ENCODE measurements around the gene ERC2.

Gene ERC2

GRCh38 chr3:55488398-55489055 lies 979.7 kb downstream of the ERC2 start:
- DNase-seq (ENCODE audit: low read depth) = no peak

GRCh38 chr3:55487381-55488241 lies 980.7 kb downstream of the ERC2 start:
- DNase-seq (ENCODE audit: low read depth) = no peak

GRCh38 chr3:55486857-55487380 lies 981.3 kb downstream of the ERC2 start, which contains the start of gene WNT5A:
Gene WNT5A, minus strand, starts transcription at chr3:55487306. Its CDS starts 321 bp downstream, at chr3:55486985.
- no peak for DNase-seq (ENCODE audit: low read depth)

- no peak for DNase-seq (ENCODE audit: low read depth)
Measured at GRCh38 chr3:55486101-55486856, 982.0 kb downstream of the ERC2 start.

- no peak for DNase-seq (ENCODE audit: low read depth)
Measured at GRCh38 chr3:55484801-55485791, 983.2 kb downstream of the ERC2 start.

GRCh38 chr3:55484191-55484689 lies 984.0 kb downstream of the ERC2 start:
- DNase-seq (ENCODE audit: low read depth) = no peak

- DNase-seq (ENCODE audit: low read depth) = no peak
Measured at GRCh38 chr3:55483196-55484095, 984.8 kb downstream of the ERC2 start.

- no peak for DNase-seq (ENCODE audit: low read depth)
Measured at GRCh38 chr3:55482496-55483195, 985.6 kb downstream of the ERC2 start.

- no peak for DNase-seq (ENCODE audit: low read depth)
Measured at GRCh38 chr3:55481744-55482495, 986.3 kb downstream of the ERC2 start.

GRCh38 chr3:55480911-55481743 lies 987.1 kb downstream of the ERC2 start:
- no peak for DNase-seq (ENCODE audit: low read depth)

- no peak for DNase-seq (ENCODE audit: low read depth)
Measured at GRCh38 chr3:55477306-55478303, 990.7 kb downstream of the ERC2 start.

GRCh38 chr3:55476515-55476914 lies 991.8 kb downstream of the ERC2 start:
- no peak for DNase-seq (ENCODE audit: low read depth)

GRCh38 chr3:55474213-55474632 lies 994.0 kb downstream of the ERC2 start:
- no peak for DNase-seq (ENCODE audit: low read depth)

GRCh38 chr3:55473788-55474187 lies 994.5 kb downstream of the ERC2 start:
- no peak for DNase-seq (ENCODE audit: low read depth)

GRCh38 chr3:55471522-55472280 lies 996.6 kb downstream of the ERC2 start:
- no peak for DNase-seq (ENCODE audit: low read depth)

Measured in T-helper 22 cell (primary cell).